LoVo (cell line): ENCODE measurements around the gene NTF3.
"Not testable (repeated sequence)": the region's sequence is repeated elsewhere in the genome, so short reads cannot be mapped to it uniquely, and the experiment has no call there.

ENCODE experiments used
- DNase-seq: peaks from one replicate; pipeline ENCODE4 v3.0.0-alpha.2; 2016; ENCODE audit warnings: low spot score

Gene NTF3

DNA sequence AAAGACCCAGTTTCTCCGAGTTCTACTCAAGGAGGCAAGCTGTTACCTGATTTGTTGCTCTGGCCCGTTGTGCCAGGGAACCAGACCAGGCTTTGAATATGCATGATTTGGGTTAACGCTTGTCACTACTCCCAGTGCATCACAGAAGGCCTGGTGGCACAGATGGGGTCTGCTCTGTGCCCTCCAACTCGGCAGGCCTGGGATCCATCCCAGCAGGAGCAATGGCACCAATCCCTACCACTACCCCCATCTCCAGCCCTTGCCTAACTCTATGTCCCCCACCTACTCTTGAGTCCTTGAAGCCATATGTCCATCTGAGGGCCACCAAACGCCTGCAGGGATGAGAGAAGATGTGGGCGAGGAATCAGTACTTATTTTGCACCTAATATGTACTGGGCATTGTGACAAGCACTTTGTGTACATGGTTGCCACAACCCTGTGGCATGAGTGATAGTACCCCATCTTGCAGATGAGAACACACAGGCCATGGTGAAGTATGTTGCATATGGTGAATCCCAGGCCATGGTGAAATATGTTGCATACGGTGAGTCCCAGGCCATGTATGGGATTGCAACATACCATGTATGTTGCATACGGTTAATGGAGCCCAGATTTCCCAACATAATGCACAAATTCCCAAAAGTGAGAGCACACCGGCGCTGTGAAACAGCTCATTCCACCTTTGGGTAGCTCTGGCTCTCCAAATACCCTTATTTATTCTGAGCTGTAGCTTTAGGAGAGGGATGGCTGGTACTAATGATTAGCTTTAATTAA, 102.7 kb downstream of the NTF3 start:
- DNase-seq, result no peak

DNA sequence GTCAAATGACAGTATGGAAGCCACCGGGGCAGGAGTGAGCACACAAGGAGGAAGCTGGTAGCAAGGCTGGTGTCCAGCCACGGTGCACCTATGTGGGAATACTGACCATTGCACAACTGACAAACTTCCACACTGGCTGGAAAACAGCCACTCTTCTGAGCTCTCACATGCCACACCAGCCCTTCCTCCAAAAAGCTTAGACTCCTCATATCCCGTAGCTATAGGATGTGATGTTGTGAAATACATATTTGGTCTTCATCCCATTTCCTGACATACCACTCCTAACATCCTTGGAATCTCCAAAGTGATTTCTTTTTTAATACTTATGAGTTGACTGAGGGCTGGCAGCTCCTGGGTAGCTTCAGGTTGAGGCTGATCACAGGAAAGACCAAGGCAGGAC, 103.6 kb downstream of the NTF3 start:
- no peak for DNase-seq

DNA sequence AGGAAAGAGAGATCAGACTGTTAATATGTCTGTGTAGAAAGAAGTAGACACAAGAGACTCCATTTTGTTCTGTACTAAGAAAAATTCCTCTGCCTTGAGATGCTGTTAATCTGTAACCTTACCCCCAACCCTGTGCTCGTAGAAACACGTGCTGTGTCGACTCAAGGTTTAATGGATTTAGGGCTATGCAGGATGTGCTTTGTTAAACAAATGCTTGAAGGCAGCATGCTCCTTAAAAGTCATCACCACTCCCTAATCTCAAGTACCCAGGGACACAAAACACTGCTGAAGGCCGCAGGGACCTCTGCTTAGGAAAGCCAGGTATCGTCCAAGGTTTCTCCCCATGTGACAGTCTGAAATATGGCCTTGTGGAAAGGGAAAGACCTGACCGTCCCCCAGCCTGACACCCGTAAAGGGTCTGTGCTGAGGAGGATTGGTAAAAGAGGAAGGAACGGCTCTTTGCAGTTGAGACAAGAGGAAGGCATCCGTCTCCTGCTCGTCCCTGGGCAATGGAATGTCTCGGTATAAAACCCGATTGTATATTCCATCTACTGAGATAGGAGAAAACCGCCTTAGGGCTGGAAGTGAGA, 105.2 kb downstream of the NTF3 start:
- not testable (repeated sequence) for DNase-seq

DNA sequence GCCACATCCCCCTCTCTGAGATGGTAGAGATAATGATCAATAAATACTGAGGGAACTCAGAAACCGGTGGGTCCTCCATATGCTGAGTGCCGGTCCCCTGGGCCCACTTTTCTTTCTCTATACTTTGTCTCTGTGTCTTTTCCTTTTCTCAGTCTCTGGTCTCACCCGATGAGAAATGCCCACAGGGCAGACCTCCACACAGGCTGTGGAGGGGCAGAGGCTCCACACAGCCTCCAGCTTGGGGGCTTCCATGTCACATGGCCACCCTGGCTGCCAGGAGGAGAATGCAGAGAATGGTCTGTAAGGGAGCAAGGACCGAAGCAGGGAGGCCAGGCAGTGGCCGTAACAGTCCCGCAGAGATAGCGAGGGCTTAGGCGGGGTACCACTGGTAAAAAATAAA, 105.9 kb downstream of the NTF3 start:
- no peak for DNase-seq
